AG09309 (cell line): ENCODE data around the gene CFAP58.

Experiments used
- DNase-seq: peaks from one replicate; pipeline ENCODE4 v3.0.0-alpha.2; 2010; ENCODE audit warnings: low read depth
- H3K4me3 ChIP-seq: 2 replicates; pipeline ENCODE4 v1.5.1; 2011; ENCODE audit warnings: mild to moderate bottlenecking, low read depth, low read length, moderate library complexity; ENCODE audit not compliant: control insufficient read depth
- TF ChIP-seq, protein P1 (sequence below): IDR thresholded peaks from 2 replicates; pipeline ENCODE4 v1.5.1; 2011; ENCODE audit warnings: mild to moderate bottlenecking, low read depth, low read length, inconsistent platforms; ENCODE audit not compliant: insufficient read depth, control insufficient read depth; ENCODE audit errors: missing control alignments

Gene CFAP58

DNA sequence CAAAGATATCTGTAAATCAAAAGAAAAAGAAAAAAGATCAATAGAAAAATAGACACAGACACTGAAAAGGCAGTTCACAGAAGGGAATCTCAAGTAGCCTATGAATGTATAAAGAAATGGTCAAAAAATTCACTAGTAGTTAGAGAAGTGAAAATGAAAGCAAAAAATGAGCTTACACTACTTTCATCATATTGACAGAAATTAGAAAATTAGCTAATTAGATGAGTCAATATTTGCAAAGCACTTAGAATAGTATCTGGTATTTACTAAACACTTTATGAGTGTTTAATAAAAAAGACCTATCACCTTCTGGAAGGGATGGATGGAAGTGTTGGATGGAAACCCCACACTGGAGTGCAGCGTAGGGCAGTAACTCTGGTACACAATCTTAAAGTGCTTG, 1.7 kb upstream of the CFAP58 start:
- TF ChIP-seq, protein P1, sequence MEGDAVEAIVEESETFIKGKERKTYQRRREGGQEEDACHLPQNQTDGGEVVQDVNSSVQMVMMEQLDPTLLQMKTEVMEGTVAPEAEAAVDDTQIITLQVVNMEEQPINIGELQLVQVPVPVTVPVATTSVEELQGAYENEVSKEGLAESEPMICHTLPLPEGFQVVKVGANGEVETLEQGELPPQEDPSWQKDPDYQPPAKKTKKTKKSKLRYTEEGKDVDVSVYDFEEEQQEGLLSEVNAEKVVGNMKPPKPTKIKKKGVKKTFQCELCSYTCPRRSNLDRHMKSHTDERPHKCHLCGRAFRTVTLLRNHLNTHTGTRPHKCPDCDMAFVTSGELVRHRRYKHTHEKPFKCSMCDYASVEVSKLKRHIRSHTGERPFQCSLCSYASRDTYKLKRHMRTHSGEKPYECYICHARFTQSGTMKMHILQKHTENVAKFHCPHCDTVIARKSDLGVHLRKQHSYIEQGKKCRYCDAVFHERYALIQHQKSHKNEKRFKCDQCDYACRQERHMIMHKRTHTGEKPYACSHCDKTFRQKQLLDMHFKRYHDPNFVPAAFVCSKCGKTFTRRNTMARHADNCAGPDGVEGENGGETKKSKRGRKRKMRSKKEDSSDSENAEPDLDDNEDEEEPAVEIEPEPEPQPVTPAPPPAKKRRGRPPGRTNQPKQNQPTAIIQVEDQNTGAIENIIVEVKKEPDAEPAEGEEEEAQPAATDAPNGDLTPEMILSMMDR = no peak
- no peak for DNase-seq
- no peak overlapping the region for H3K4me3 ChIP-seq

DNA sequence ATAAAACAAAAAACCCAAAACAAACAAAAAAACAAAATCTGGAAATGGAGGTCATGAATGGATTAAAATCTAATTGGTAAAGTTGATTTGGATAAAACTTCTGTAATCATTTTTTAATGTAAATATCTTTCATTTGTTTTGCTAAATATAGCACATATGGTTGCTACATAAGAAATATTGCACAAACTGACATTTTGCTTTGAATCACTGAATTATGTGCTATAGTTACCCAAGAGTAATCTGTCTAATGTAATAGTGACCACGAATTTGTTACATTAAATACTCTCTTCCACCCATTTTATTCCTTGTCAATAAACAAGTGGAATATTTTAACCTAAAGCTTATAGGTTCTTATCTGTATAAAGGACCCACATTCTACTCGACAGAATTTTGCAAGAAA, 6.2 kb downstream of the CFAP58 start:
- no peak for DNase-seq
- TF ChIP-seq, protein P1 = no peak
- H3K4me3 ChIP-seq = no peak overlapping the region

DNA sequence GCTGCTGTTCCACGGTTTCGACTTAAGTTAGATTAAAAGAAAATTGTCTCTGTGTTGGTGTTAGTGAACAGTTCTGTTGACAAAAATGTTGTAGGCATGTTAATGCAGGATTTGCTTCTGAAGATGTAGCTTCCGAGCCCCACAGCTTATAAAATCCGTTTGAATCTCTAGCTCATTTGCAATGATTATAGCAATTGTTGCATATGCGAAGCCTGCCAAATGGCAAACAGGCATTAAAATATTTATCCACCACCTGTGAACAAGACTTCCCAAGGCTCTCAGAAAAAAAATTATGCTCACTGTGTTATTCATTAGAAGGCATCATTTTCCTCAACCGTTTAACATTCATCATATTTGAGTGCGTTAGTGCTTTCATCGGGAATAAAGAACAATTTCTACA, 14.3 kb downstream of the CFAP58 start:
- DNase-seq = no peak
- TF ChIP-seq, protein P1 = no peak
- no peak overlapping the region for H3K4me3 ChIP-seq

DNA sequence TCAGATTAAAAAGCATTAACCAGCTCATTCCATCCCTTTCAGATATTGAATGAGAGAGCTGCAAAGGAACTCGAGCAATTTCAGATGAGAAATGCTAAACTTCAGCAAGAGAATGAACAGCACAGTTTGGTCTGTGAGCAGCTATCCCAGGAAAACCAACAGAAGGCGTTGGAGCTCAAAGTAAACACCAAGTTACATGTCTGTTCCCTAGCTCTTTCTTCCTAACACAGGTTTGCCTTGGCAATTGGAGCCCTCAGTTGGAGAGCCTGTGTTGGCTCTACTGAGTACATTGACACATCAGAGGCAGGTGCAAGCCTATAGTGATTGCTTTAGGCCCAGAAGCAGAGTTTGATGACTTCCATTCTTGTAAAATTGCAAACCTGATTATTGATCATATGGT, 14.7 kb downstream of the CFAP58 start:
- DNase-seq = no peak
- no peak overlapping the region for H3K4me3 ChIP-seq
- TF ChIP-seq, protein P1 = no peak

DNA sequence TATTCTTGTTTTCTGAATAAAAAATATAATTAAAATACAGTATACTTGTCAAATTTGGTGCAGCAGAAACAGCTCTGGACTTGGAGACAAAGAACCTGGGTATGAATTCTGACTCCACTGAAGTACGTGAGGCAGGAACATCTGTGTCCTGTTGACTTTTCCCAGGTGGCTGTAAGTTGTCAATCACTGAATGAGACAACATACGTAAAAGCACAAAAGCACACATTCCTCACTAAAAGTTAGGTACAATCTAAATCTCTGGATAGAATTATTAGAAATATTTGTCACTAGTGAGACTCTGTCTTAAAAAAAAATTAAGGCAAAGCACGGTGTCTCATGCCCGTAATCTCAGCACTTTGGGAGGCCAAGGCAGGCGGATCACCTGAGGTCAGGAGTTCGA, 18.1 kb downstream of the CFAP58 start:
- no peak for DNase-seq
- TF ChIP-seq, protein P1 = no peak
- H3K4me3 ChIP-seq = no peak overlapping the region

DNA sequence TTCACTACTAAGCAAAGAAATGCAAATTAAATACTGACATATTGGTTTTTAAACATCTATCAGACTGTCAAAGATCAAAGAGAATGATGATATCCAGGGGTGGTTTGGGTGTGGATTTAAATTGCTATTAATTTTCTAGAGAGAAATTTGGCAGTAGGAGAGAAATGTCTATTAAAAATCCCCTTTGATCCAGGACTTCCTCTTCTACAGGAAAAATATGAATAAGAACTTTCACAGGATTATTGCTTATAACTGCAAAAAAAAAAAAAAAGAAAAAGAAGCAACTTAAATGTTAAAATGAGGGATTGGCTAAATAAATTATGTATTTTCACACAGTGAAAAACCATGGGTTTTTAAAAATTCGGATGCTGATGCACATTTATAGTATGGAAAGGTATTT, 21.0 kb downstream of the CFAP58 start:
- DNase-seq = no peak
- TF ChIP-seq, protein P1 = no peak
- H3K4me3 ChIP-seq = no peak overlapping the region

DNA sequence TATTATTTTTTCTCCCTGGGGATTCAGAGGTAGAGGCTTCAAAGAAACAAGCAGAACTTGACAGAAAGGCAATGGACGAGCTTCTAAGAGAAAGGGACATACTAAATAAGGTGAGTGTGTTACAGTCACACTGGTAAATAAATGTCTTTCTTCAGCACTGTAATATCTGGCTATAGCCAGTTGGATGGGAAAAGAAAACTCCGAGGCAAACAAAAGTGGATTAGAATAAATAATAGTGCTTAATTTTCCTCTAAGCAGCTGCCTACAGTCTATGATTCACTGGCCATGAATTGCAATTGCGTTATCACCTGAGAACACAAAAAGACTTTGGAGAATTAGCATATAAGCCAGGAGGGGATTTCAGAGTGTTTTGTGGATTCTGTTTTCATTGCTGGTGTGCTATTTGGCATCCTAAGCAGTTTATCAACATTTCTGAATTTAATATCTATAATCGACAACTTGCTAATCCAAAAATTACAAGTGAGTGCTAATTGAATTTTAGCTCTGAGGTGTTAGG, 23.2 kb downstream of the CFAP58 start:
- no peak overlapping the region for H3K4me3 ChIP-seq
- DNase-seq = no peak
- TF ChIP-seq, protein P1 = no peak
